IPS-11a (cell line): Measurements from ENCODE around the gene ZNF440.

Experiments
- H3K4me3 ChIP-seq: one replicate; pipeline ENCODE4 v1.5.1; 2013; ENCODE audit warnings: low read depth, low read length, control low read depth

Gene ZNF440

GRCh38 chr19:11881151-11881800 lies 67.2 kb downstream of the ZNF440 start:
- H3K4me3 ChIP-seq = no peak overlapping the region

- no peak overlapping the region for H3K4me3 ChIP-seq
Observed at GRCh38 chr19:11882606-11883005, 68.5 kb downstream of the ZNF440 start.
